Anterior cingulate cortex (tissue), 58 donors: Measurements from ENCODE around the gene PRKCB.
"Not testable (repeated sequence)": the region's sequence is repeated elsewhere in the genome, so short reads cannot be mapped to it uniquely, and the experiment has no call there.

Source experiments
- DNase-seq, 58 donors: peaks; one replicate each; lab custom pipeline; 2025; lab: John Stamatoyannopoulos, UW

PRKCB gene

DNA sequence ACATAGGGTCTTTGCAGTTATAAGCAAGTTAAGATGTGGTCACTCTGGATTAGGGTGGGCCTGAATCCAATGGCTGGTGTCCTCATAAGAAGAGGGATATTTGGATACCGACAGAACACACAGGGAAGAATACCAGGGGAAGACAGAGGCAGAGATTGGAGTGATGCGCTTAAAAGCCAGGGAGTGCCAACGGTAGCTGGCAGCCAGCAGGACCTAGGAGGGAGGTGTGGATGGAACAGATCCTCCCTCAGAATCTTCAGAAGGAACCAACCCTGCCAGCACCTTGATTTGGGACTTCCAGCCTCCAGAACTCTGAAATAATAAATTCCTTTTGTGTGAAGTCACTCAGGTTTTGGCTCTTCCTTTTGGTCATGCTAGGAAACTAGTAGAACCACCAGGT lies 310.1 kb downstream of the PRKCB start:
- DNase-seq = peak in 3 of 58 donors; percentile 9 to 33 (median 21)

DNA sequence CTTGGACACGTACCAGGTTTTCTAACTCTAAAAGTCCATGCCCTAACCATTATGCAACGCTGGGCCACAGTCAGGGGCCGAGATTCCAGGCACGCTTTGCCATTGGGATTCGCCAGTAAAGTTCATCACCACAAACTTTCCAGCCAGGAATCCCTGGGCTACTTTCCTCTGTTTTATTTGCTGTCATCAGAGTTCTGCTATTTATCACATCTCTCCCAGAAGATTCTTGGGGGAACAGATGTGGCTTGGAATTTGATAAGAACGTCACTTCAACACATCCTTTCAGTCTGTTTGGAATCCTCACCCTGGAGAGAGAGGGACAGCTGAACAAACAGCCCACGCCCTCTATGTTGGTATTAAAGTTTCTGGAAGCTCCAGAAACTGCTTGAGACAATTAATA lies 310.7 kb downstream of the PRKCB start:
- no peak for DNase-seq

DNA sequence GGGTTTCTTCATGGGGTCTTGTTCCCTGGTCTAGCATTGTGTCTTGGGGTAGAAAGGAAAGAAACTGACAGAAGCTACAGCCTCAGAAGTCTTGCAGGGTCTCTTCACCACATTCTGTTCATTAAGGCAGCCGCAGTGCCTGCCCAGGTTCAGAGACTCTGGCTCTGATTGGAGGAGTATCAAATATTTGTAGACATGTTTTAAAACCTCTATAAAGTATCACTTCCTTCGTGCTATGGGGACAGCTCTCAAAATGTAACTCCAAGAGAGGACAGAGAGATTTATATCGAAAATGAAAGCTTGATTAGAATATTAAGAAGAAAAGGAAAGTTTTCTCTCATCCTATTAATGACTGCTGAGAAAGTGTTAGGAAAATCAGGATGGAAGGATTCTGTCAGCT lies 313.3 kb downstream of the PRKCB start:
- no peak for DNase-seq

DNA sequence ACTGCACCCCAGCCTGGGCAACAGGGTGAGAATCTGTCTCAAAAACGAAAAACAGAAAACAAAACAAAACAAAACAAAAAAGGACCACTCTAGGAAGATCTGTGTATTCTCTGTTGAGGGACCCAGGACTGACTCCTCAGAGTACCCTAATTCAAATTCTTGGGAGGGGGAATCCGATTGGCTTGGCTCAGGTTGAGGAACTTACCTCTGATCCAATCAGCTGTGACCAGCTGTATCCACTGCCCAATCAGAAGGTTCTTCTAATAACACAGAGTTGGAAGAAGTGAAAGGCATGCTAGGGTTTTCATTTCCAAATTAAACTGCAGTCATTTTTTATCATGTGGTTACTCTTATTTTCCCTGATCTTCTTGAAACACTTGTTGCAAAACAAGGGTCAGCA lies 314.5 kb downstream of the PRKCB start:
- DNase-seq = no peak

DNA sequence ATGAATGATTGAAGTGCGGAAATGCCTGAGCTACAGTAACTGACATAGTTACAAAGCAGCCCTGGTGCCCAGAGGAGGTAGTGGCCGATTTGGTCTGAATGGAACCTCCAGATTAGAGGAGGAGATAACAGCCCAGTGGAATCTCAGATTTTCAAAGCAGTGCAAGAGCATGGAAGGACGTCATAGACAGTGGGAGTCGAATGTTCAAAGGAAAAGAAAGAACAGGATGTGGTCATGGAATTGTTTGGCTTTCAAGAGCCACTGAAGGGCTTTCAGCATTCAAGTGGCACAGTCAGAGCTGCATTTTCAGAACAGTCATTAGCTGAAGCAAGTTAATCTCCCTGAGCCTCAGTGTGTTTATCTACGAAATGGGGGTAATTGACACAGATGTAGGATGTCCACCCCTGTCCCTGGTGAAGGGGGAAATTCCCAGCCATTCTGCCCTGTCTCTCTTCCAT lies 315.7 kb downstream of the PRKCB start:
- no peak for DNase-seq

GRCh38 chr16:24152048-24152447 lies 316.3 kb downstream of the PRKCB start:
- DNase-seq = not testable (repeated sequence)

DNA sequence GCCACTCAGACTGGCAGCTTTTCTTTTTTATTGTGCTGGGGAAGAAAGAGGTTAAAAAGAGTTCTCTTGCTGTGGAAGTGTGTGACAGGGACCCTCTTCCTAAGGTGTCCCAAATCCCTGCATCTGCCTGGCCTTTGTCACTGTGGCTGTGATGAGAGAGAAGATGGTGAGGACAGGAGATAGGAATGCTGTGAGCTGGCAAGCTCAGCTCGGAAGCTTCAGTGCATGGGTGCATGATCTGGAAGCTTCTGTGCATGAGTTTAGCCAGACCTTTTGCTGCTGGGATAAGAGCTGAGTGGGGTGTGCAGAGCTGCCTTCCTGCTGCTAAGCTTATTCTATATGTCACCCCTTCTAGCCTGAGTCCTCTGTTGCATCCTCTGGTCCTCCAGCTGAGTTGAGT lies 317.0 kb downstream of the PRKCB start:
- DNase-seq = no peak

DNA sequence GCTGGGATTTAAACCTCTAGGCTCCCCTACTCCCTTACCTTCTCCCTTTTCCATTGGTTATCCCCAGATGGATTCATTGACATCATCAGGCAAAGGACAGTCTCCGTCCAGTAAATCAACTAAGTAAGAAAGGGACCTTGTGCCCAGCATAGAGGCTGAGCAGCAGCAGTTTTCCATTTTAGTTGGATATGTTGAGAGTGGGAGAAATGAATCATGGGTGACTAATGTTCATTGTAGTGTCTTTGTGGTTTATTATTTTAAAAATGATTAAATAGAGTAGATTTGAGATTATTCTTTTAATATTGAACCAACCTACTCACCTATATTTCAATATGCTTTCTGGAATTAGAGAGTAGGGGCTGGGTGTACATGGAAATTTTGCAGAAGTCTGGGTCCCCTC lies 321.0 kb downstream of the PRKCB start:
- DNase-seq = no peak

- DNase-seq = no peak
Measured at GRCh38 chr16:24163935-24164334, 328.2 kb downstream of the PRKCB start.

- peak in 11 of 58 donors; percentile 8 to 55 (median 26) for DNase-seq
Measured at GRCh38 chr16:24164416-24164815, 328.6 kb downstream of the PRKCB start.

DNA sequence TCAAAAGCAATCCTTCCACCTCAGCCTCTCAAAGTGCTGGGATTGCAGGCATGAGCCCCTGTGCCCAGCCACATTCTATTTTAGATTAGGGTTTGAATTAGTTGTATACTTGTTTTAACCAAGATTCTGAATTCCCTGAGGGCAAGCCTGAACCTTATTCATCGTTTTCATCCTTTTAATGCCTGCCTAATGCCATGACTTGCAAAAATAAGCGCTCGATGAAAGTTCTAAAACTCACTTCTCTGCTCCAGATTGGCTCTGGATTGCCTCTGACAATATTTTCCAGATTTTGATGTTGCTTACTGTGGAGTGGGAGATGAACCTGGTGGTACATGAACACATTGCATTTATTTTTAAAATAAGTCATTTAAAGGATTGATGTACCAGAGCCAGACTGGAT lies 329.5 kb downstream of the PRKCB start:
- DNase-seq = peak in 1 of 58 donors; percentile 10

GRCh38 chr16:24166661-24167528 lies 331.1 kb downstream of the PRKCB start:
- DNase-seq = peak in 1 of 58 donors; percentile 1

DNA sequence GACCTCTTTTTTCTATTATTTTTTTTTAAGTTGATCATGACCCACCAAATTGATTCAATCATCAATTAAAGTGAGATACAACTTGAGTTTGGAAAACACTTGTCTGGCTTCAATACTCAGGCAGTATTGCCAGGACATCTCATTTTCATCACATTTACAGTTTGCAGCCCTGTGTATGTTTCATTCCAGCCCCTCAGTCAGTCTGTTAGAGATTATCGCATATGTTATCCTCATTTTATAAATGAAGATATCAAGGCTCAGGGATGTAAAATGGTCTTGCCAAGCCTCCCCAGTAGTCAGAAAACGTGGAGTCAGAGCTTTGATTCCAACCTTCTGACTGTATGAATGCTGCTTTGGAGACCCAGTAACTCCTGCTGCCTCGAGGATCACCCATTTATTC lies 333.1 kb downstream of the PRKCB start:
- DNase-seq = no peak

DNA sequence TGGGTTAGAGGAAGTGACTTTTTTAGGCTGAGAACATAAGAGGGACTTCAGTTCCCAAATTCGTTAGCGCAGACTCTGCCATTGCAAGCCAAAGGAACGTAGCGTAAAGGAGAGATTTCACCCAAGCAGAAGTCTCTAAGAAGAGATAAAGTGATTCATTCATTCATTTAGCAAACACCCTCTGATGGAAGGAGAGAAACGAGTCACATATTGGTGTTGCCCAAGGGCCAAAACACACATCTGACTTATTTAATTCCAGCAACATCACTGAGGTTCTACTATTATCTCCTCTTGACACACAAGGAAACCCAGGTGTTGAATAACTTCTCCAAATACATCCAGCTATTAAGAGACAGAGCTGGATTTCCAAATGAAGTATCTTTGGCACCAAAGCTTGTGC lies 334.6 kb downstream of the PRKCB start:
- no peak for DNase-seq

- peak in 40 of 58 donors; percentile 1 to 82 (median 26) for DNase-seq
Measured at GRCh38 chr16:24174504-24174903, 338.7 kb downstream of the PRKCB start.

DNA sequence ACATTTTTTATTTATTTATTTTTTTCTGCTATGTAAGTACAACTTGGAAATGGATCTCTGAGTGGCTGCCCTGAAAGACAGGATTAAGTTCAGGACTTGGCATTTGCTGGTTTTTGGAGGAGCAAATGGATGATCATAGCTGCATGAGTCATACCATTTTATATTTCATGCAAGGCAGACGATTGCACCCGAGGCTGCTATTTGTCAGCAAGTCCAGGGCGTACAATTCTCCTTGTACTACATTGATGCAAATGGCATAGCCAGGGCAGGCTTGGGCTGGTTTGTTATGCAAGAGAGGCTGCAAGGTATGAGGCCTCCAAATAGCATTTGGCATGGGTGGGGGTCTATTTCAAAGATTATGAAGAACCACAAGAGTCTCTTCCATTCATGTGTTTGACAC lies 339.2 kb downstream of the PRKCB start:
- peak in 1 of 58 donors; percentile 27 for DNase-seq

DNA sequence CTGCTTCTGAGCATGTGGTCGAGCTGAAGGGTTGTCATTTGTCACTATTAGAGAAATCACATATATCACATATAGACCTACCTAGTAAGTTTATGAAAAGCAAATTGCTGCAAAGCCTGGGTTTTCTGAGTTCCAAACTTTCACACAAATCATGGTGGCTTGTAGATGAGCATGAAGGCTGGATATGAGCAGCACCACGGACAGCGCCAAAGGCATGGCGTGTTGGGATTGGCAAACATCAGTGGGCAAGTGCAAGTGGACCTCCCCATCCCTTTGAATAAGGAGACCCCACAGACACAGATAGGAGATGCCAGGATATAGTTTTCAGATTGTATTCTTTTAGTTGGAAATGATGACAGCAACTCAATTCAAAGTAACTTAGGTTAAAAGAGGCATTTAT lies 342.7 kb downstream of the PRKCB start:
- DNase-seq = no peak

GRCh38 chr16:24180451-24180850 lies 344.7 kb downstream of the PRKCB start:
- DNase-seq = no peak

- DNase-seq = no peak
Measured at GRCh38 chr16:24188021-24188542, 352.3 kb downstream of the PRKCB start.

GRCh38 chr16:24188751-24189318 lies 353.1 kb downstream of the PRKCB start:
- no peak for DNase-seq

GRCh38 chr16:24189941-24190340 lies 354.2 kb downstream of the PRKCB start:
- DNase-seq = no peak
